ENCODE data around the gene CCDC102B.
"Not testable (repeated sequence)": the region's sequence is repeated elsewhere in the genome, so short reads cannot be mapped to it uniquely, and the experiment has no call there.

The CCDC102B gene

DNA sequence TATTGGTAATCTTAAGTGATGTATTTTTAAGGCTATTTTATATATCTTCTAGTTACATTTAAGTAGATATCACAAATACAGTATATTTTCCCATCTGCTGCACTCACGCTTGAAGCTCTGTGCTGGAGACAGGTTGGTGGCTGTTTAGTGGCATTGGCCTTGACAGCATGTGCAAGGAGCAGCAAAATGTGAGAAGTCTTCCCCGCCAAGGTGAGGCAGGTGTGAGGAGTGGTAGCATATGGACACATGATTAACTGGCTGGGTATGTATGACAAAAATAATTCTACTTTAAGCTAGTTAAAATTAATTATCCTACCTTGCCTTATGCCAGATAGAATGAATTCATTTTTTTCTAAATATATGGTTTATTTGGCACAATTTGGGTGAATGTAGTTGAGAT lies 117.2 kb downstream of the CCDC102B start:
- no peak for DNase-seq

DNA sequence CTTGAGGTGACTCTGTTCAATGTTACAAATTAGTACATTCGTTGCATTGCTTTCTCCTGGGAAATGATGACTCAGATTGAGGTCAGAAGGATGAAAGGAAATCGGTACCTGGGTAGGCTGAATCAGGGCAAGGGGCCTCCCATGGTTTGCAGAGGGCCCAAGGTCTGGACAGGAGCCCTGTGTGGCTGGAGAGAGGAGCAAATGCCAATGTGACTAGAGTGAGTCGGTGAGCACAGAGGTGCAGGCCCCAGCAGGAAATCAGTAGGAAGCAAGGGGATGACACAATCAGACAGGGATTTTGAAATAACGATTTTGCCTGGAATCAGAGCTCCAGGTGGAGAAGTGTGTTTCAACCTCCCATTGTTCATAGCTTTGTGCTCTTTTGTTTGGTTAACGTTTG lies 118.9 kb downstream of the CCDC102B start:
- no peak for DNase-seq

DNA sequence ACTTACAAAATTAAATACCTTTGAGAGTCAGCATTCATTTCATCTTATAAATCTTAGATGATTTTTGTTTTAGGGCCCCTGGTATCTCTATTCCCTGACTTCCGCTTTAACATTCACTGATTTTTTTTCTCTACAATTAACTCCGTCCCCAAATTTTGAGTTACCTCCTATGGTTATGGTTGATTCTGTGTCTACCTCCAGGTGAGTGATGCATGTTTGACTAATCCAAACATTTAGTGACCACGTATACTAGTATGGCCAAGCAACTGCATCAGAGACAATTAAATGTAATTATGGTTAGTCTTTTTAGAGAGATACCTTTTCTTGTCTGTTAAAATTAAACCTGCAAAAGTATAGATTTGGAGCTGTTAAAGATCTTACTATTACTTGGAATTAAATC lies 120.3 kb downstream of the CCDC102B start:
- no peak for DNase-seq

DNA sequence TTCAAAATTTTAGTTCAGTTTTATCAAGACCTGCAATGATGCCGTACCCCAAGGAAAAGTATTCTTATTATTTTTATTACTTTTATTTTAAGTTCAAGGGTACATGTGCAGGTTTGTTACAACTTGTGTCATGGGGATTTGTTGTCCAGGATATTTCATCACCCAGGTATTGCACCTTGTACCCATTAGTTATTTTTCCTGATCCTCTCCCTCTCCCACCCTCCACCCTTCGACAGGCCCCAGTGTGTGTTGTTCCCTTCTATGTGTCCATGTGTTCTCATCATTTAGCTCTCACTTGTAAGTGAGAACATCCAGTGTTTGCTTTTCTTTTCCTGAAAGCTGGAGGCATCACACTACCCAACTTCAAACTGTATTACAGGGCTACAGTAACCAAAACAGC lies 122.0 kb downstream of the CCDC102B start:
- DNase-seq, result no peak

DNA sequence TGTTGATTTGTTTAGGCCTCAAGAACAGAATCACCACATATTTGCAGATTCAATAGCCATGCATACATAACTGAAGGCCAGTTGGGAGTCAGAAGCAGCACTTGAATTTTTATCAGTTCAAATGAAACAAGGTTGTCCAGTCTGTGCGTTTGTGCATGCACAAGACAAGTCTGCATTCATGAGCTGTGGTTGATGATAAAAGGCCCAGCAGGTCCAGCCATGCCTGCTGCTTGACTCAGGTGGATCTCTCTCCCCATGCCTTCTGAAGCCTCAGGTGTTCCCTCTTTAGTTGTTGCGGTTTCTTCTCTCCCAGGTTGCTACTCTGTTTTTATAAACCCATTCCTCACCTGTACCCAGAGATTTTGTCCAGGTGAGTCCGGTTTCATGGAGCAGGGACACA lies 124.5 kb downstream of the CCDC102B start:
- no peak for DNase-seq

DNA sequence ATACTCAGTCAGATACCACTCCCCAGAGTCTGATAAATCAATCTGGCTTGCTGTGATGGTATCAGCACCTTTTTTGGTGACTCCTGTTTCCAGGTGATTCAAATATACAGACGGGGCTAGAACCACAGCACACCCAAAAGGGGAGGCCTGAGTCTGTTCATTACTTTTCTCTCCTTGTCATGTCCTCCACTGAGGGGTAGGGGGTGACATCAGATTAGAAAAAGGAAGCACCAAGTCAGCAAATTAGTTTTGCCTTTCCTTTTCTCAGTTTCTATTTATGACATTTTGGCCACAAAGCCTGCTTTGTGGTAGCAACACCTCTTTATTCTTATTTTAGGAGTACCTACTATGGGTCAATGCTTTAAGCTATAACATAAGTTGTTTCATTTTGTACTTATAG lies 127.4 kb downstream of the CCDC102B start:
- DNase-seq, result peak; percentile 2 to 3

DNA sequence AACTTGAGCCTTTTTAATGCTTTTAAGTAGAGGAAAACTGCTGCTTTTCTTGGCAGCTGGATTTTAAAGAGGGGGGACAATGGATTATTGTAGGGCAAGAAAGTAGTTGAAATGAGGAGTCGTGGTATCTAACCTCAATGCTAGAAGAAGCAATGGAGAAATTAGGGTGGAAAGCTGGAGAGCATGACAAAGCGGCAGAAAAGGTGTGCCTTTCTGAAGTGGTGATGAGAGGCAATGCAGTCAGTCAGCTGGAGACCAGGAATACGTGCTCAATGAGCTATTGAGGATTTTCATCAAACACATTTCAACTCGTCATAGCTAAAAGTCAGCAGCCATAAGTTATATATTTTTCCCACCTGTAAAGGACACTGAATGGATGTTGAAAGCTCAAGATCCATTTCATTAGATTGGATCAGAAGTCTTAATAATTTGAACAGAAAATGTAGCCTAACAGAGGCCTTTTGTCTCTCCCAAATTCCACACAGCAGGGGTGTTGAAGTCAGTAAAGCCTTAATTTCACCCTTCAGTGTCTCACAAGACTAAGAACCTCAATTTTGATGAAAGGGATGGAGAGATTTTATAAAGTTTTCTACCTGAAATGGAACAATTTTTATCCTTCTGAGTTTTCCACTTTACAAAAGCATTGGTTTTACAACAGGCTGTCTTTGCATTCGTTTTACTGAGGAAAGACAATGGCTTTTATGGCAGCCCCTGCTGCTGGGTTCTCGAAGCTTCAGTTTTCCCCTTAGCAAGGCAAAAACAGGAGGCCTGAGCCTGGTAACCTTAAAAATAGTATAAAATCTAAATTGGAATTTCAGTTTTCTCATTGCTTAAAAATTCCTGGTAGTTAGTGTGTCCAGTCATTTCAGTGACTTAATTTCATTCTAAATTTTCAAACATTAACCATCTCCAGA lies 131.1 kb downstream of the CCDC102B start:
- DNase-seq, result no peak

DNA sequence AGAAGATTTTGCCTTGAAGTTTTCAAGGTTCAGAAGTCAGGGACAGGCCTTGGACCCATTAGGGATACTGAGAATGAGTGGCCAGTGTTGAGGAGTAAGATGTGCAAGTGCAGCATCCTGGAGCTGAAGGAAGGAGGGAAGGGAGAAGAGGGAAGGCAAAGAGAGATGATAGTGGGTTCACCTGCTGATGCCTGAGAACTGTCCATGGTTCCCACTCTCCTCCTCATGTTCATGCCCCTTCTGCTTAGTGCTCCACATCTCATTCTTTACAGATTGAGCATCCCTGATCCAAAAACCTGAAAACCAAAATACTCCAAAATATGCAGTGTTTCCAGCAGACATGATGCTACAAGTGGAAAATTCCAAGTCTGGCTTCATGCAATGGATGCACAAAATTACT lies 137.8 kb downstream of the CCDC102B start:
- no peak for DNase-seq

DNA sequence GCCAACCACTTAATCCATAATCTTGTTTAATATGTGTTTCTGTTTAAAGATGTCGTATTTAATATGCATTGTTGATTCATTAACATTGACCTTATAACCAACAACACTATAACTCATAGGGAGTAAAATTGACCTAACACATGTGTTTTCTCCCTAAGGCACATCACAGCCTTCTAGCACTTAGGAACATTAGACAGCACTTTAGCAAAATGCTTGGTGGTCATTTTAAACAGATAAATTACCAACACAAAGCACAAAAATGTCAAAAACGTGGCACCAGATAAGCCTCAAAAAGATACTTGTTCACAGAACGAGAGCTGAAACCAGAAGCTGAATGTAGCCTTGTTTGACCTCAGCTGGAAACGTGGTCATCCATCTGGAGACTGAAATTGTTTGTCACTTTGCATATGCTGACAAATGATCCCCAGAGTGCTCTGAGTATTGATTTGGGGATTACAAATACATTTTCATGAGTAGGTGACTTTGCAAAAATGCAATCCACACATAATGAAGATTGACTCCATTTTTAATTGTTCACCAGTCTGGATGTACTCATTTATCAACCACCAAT lies 139.2 kb downstream of the CCDC102B start:
- no peak for DNase-seq

DNA sequence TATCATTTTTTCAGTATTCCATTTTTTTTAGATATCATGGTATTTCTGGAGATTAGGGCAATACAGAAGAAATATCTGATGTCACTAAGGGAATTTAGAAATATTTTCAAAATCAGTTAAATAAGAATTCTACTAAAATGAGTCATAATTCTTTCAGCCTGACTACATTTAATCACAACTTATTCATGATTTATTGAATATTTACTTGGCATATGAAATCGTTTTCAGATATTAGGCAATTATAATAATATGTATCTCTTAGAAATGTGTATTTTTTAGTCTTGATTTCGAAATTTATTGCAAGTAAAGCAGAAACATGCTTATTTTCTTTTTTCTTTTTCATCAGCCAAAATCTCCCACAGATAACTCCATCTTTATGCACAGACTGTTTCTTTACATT lies 142.2 kb downstream of the CCDC102B start:
- no peak for DNase-seq

DNA sequence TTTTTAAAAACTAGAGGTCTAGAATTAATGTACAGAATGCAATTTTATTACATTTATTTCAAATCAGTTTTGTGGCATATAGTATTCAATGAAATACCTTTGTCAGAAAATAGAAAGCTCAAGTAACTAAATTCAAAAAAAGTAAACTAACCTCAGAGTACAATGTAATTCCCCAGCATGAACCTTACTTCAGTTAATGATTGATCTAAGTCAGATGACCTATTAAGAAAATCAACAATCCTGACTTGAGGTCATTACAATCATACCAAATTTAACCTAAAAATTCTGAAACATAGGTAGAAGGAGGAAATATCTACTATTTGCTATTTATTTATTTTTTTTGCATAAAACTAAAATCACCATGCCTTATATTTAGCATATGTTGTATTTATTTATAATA lies 142.9 kb downstream of the CCDC102B start:
- DNase-seq, result no peak

DNA sequence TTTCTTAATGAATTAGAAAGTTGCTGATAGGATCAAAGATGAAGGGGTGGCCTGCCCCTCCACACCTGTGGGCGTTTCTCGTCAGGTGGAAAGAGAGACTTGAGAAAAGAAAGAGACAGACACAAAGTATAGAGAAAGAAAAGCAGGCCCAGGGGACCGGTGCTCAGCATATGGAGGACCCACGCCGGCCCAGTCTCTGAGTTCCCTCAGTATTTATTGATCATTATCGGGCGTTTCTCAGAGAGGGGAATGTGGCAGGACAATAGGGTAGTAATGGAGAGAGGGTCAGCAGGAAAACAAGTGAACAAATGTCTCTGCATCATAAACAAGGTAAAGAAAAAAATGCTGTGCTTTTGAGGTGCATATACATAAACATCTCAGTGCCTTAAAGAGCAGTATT lies 144.3 kb downstream of the CCDC102B start:
- no peak for DNase-seq

DNA sequence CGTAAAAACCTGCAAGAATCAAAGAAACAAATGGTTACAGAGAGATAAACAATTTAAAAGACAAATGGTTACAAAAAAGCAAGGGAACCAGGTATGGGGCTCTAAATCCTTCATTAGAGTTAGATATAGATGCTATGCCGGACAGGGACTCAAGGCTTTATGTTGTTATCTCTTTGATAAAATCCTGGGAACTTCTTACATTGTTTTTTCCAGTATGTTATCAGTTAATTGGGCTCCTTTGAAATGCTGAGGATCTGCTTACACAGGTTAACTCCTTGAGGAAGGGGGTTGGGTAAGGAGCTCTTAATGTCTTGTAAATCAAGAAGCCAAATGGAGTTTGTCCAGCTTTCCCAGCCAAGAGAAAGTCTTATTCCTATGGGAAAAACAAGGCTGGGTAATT lies 146.0 kb downstream of the CCDC102B start:
- DNase-seq, result not testable (repeated sequence)

DNA sequence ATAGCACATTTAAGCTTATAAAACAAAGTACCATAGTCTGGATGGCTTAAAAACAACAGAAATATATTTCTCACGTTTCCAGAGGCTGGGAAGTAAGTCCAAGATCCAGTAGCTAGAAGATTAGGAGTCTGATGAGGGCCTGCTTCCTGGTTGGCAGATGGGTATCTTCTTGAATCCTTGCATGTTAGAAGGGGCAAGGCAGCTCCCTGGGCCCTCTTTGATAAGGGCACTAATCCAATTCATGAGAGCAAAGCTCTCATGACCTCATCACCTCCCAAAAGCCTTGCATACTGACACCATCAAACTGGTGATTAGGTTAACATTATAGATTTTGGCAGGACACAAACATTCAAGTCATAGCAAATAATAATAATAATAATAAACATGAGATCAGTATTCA lies 146.4 kb downstream of the CCDC102B start:
- DNase-seq, result no peak

DNA sequence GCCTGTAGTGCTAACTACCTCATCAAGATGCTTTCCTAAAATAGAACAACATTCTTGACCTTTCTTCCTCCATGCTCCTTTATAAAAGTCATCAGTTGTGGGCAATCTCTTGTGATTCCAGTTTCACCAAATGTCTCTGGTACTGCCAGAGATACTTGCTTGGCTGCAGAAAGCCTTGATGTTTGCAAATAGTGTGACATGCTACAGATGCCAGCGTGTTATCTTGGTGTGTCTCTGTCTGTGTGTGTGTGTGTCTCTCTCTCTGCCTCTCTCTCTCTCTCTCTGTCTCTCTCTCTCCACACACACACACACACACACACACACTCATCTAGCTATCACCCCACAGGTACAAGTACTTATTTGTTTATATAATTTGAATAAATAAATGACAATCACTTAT lies 146.9 kb downstream of the CCDC102B start:
- no peak for DNase-seq

DNA sequence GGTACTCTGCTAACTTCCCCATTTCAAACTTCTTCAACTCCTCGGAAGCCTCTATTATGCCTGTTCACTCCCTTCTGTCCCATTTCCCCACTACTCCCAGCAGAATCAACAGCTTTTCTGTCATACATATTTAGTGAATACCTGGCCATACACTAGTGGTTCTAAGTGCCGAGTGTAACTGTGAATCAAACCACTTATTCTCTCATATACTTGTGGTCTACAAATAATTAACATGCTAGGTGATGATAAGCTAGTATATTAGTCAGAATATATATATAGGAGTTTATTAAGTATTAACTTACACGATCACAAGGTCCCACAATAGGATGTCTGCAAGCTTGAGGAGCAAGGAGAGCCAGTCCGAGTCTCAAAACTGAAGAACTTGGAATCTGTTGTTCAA lies 150.7 kb downstream of the CCDC102B start:
- no peak for DNase-seq

DNA sequence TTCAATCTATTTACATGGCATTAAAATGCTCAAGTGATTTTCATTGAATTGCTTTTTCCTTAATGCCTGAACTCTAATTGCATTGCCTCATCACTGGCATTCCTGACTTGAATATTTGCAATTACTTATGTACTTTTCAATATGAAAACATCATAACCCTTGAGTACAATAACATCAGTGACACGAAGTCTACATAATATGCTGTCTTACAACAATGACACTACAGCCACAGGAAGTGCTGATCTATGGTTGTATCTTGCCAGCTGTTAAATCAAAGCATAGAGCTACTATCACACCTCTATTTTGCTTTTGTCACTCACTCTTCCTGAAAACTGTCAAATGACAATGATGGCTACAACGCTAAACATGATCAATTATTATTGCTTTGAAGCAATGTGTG lies 156.9 kb downstream of the CCDC102B start:
- DNase-seq, result no peak

DNA sequence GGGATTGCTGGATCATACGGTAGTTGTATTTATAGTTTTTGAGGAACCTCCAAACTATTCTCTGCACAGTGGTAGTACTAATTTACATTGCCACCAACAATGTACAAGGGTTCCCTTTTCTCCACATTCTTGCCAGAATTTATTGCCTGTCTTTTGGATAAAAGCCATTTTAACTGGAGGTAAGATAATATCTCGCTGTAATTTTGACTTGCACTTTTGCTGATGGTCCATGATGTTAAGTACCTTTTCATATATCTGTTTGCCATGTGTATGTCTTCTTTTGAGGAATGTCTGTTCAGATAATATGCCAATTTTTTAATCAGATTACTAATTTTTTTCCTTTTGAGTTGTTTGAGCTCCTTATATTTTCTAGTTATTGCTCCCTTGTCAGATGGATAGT lies 158.8 kb downstream of the CCDC102B start:
- no peak for DNase-seq

DNA sequence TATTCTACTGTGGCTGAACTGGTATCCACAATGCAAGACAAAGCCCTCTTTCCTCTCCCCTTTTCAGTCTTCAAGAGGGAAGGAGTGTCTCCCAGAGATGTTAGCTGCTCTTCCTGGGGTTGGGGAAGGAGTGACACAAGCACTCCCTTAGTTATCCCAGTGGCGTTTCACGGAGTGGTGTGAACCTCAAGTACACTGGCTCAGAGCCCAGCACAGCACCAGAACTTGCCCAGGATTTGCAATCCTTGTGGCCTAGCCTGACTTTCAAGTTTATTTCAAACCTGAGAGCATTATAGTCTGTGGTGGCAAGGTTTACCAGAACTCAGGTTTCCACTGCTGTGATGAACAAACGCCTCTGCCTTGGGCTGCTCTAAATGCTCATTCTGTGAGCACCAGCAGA lies 162.5 kb downstream of the CCDC102B start:
- no peak for DNase-seq

DNA sequence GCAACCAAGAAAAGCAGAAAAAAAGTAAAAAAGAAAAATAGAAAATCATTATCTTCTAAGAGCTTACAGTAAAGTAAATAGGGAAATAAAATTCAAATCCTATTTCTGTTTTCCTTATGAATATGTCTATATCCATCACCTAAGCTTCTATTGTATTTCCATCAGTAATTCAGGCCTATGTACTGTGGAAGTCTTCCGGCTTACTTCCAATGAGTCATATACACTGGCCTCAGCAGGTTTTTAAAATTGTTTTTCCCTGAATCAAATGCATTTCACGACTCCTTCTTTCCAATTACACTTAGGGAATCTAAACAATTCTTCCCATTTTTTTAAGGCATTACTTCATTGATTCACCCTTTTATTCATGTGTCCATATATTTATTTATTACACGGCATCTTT lies 164.7 kb downstream of the CCDC102B start:
- DNase-seq, result no peak

DNA sequence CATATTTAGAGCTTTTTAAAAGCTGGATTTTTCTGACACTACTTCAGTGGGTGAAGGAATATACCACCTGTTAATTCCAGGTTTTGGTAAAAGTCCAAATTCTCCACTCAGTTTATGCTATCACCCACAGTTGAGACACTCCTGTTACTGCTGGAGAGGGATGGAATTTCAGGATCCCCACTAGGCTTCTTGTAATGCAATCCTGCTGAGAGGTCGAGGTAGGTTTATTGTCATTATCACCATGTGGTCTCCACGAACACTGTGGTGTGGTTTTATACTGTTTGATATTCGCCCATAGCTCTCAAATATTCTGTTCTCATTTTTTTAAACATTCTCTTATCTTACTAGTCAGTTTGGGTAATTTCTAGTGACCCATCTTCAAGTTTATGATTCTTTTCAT lies 167.9 kb downstream of the CCDC102B start:
- DNase-seq, result no peak

DNA sequence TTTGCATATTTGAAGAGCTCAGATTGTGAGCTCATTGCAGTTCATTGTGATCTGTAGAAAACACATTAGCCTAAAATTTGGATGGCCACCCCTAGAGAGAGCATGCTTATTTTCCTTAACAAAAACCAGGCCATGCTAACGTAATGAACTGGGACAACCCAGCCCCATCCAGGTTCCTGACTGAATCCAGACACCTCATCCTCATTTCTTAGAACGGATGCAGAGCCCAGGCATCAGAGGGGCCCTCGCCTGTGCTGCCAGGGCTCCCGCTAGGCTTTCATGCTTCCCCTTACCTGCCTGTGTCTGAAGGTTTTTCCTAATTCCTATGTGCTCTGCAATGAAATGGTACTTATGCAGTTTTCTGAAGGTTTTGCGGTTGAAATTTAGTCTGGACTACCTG lies 171.1 kb downstream of the CCDC102B start:
- no peak for DNase-seq

DNA sequence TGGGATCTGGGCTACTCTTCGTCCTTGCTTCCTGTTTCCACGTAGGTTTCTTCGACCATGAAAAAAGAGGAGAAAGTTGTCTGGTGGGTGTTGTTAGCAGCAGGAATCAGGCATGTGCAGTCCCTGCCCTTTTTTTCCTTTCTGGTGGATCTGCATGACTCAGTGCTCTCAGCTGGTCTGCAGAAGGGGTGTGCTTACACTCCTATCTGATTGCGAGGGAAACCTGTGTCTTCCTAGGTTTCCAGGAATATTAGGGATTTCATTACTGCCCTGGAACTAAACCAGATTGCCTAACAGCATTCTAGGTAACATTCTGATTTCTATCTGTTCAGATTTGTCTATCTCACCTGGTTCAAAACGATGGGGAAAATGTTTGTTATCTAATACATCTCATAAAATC lies 174.3 kb downstream of the CCDC102B start:
- no peak for DNase-seq

DNA sequence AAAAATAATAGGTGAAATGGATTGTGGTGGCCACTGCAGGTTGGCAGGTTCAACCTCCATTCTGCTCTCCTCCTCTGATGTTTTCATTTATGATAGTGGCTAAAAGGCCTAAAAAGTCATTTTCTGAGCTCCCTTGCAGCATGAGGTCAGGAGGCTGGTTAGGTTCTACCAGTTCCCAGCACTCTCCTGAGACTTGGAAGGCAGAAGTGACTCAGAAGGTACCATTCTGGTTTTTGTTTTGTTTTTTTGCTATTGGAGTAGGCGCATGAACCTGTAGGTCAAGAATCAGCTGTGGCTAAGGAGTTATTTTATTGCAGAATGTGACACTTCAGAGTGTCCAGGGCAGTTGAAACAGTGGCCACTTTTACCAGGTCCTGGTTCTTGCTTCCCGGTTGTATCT lies 181.9 kb downstream of the CCDC102B start:
- no peak for DNase-seq

DNA sequence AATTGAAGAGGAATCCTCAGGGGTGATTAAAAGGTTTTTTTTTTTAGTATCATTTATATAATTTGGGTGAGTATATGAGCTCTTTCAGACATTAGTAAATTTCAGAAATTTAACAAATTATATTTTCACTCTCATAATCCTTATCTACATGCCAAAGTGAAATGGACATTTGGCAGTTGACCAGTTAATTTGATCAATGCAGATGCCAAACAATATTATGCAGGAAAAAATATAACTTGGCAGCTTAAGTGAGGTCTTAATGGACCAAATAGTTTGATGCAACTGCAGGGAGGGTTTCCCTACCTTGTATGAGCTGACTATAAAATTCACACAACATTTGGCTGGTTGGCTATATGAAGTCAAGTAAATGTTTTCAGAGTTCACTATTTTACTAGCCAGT lies 185.2 kb downstream of the CCDC102B start:
- no peak for DNase-seq

Data from SHP77 (cell line).